ENCODE results near the gene TMPRSS2.

- TF ChIP-seq CTCF (IDR thresholded peaks at IDR 0.05) (no peak), POLR2A (IDR thresholded peaks at IDR 0.05) (no peak), POLR2AphosphoS5 (IDR thresholded peaks at IDR 0.05) (no peak)
Observed at GRCh38 chr21:41497788-41498187, 10.2 kb downstream of the TMPRSS2 start.

Measured in sigmoid colon (tissue), 4 donors.